Erythroblast (primary cell): ENCODE measurements around the gene MRPS15.

ENCODE experiments used
- GATA1 ChIP-seq: IDR thresholded peaks from 2 replicates; pipeline ENCODE4 v1.6.1; 2011; ENCODE audit warnings: low read depth, mild to moderate bottlenecking, control low read depth, low read length, moderate library complexity
- POLR2A ChIP-seq: IDR thresholded peaks from 2 replicates; pipeline ENCODE4 v1.6.1; 2011; ENCODE audit warnings: mild to moderate bottlenecking, low read length

DNA sequence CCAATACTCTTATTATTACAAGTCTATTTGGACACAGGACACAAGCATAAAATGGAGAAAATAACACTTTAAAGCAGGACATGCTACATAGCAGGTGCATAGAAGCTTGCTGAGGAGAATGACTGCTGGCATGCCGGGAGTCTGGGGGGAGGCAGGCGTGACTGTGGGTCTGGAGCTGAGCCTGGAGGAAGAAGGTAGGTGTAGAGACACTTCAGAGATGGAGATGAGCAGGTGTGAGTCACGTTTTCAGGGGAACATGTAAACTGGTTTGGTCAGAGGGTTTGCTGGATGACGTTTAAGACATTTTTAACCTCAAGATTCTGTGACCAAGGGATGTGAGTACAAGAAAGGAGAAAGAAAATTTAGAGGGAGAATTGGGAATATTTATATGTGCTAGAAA lies 38.4 kb downstream of the MRPS15 start:
- TF ChIP-seq POLR2A (no peak), GATA1 (no peak)
